Common myeloid progenitor, CD34-positive (primary cell): ENCODE data around the gene NDUFAF4.

Experiments
- CTCF ChIA-PET: fragments of 350-600 bp; sonication (Branson Sonifier 250); formaldehyde crosslinking; loops from one replicate; lab custom pipeline; 2021; ENCODE audit warnings: antibody characterized with exemption; lab: Charles Lee
- POLR2A ChIA-PET: fragments of 350-600 bp; sonication (Branson Sonifier 250); formaldehyde crosslinking; loops from one replicate; lab custom pipeline; 2021; ENCODE audit warnings: antibody characterized with exemption; lab: Charles Lee
- DNase-seq, 3 donors: peaks; one replicate each; pipeline versions ENCODE4 v3.0.0 to v3.0.0-alpha.2; 2013
- H3K27ac ChIP-seq, 2 experiments: 1 replicate in 1 of 2; 2 replicates in 1 of 2; pipeline ENCODE4 v1.7.0; 2013; ENCODE audit warnings: inconsistent platforms in 2 of 2, low read length in 2 of 2, mild to moderate bottlenecking in 2 of 2, low read depth in 1 of 2, moderate library complexity in 1 of 2; ENCODE audit not compliant: severe bottlenecking in 2 of 2, insufficient read depth in 1 of 2, poor library complexity in 1 of 2
- H3K27me3 ChIP-seq, 5 experiments: replicated peaks in 2 of 5; 1 replicate in 3 of 5; 2 replicates in 2 of 5; pipeline versions ENCODE4 v1.6.1 to v1.7.0; 2013; ENCODE audit warnings: low read length in 4 of 5, mild to moderate bottlenecking in 2 of 5, moderate library complexity in 2 of 5, inconsistent platforms in 1 of 5; ENCODE audit not compliant: insufficient read depth in 5 of 5, control insufficient read depth in 4 of 5
- H3K36me3 ChIP-seq, 4 experiments: 1 replicate in 2 of 4; 2 replicates in 2 of 4; pipeline versions ENCODE4 v1.6.1 to v1.7.0; 2013; ENCODE audit warnings: low read length in 3 of 4, control low read depth in 1 of 4, mild to moderate bottlenecking in 1 of 4; ENCODE audit not compliant: control insufficient read depth in 4 of 4, insufficient read depth in 4 of 4
- H3K4me1 ChIP-seq, 4 experiments: 1 replicate in 3 of 4; 2 replicates in 1 of 4; pipeline versions ENCODE4 v1.6.1 to v1.7.1; 2013; ENCODE audit warnings: low read length in 3 of 4, mild to moderate bottlenecking in 3 of 4, control low read depth in 1 of 4, inconsistent platforms in 1 of 4, moderate library complexity in 1 of 4; ENCODE audit not compliant: control insufficient read depth in 4 of 4, insufficient read depth in 4 of 4; ENCODE audit errors: control extremely low read depth in 1 of 4
- H3K4me3 ChIP-seq, 7 experiments: 1 replicate in 4 of 7; 2 replicates in 3 of 7; pipeline versions ENCODE4 v1.5.1 to v1.7.0; 2013; ENCODE audit warnings: mild to moderate bottlenecking in 7 of 7, low read length in 6 of 7, moderate library complexity in 6 of 7, inconsistent platforms in 2 of 7, low read depth in 2 of 7, control low read depth in 1 of 7; ENCODE audit not compliant: insufficient read depth in 4 of 7, control insufficient read depth in 1 of 7; ENCODE audit errors: extremely low read depth in 1 of 7
- H3K9me3 ChIP-seq, 5 experiments: 1 replicate in 4 of 5; 2 replicates in 1 of 5; pipeline versions ENCODE4 v1.6.1 to v1.7.1; 2013; ENCODE audit warnings: low read length in 4 of 5, mild to moderate bottlenecking in 2 of 5, inconsistent platforms in 1 of 5, low read depth in 1 of 5, moderate library complexity in 1 of 5; ENCODE audit not compliant: control insufficient read depth in 4 of 5, insufficient read depth in 2 of 5; ENCODE audit errors: control extremely low read depth in 1 of 5
- whole genome bisulfite sequencing: methylation state at CpG from one replicate; pipeline ENCODE4 v1.1.5; 2013; ENCODE audit not compliant: insufficient coverage; 5-methylcytosine and 5-hydroxymethylcytosine counted together

NDUFAF4 gene

DNA sequence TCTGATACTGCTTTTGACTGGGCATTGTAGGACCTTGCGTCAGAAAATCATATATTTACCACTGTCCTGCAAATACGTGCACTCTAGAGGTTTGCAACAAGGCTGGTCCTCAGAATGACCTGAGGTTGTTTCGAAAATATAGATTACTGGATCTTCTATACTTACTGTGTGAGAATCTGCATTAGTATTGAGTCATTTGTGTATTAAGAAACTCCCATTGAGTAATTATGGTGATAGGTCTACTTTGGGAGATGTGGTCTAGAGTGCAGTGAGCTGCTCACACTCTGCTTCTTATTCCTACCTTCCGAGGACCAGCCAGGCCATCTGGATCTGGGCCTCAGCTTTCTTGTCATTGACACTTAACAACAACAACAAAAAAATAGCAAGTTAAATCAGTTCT is 36.4 kb upstream of the NDUFAF4 start:
- no peak for DNase-seq
- Histone ChIP-seq H3K27me3 (no peaks in the 10 kb centered on the region), H3K4me1 (no peaks in the 10 kb centered on the region), H3K27ac (no peak overlapping the region), H3K4me3 (no peak overlapping the region), H3K36me3 (no peaks in the 10 kb centered on the region), H3K9me3 (no peaks in the 10 kb centered on the region)
- ChIA-PET POLR2A (interaction anchor here (0.6 kb wide), 1 partner anchor 9 kb away, joined by 3 read pairs; no protein-coding TSS in a partner anchor), CTCF (no interaction called here)
- WGBS = 92% methylated on average over 2 of the region's 4 CpGs

DNA sequence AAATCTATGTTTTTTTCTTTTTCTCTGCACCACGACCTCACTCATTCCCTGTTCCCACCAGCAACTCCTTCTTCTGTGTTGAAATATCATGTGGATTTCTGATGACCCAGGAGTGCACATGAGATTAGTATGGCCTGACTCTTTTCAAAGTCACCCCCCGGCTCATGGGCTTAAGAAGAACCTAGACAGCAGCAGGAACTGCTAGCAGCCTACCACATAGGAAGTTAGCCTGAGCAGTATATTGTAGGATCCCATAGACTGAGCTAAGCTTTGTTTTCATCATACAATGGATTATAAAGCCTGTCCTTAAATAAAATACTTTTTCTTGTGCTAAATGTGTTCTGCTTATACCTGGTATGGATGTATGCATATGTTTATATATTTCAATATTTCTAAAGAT is 33.5 kb upstream of the NDUFAF4 start:
- H3K9me3 ChIP-seq = no peaks in the 10 kb centered on the region
- H3K27me3 ChIP-seq = peaks cover 0 to 4% (median 0%) of the 10 kb centered on the region in 5 experiments
- no peak overlapping the region for H3K4me3 ChIP-seq
- no peaks in the 10 kb centered on the region for H3K36me3 ChIP-seq
- POLR2A ChIA-PET = no interaction called here
- DNase-seq = no peak
- CTCF ChIA-PET = interaction anchor here (1.1 kb wide), 1 partner anchor 43 kb away, joined by 3 read pairs; no protein-coding TSS in a partner anchor
- H3K4me1 ChIP-seq = no peaks in the 10 kb centered on the region
- 100% methylated on average over 1 of the region's 2 CpGs for WGBS
- no peak overlapping the region for H3K27ac ChIP-seq

DNA sequence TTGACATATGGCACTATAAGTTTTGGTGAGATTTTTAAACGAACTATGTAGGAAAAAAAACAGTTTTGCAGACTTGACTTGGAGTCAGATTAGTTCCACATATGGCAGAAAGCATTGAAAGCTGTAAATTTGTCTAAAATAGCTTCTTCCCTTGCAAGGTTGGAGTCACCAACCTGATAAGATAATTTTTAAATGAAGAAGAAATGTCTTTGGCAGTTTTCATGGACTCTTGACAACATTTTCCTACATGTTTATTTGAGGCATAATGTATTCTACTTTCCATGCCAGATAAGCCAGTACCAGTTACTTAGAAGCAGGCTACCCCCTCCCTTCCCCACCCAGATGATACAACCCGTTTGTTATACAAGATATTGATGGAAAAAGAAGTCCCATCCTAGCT is 32.0 kb upstream of the NDUFAF4 start:
- H3K4me3 ChIP-seq = no peak overlapping the region
- peaks cover 0 to 4% (median 0%) of the 10 kb centered on the region in 5 experiments for H3K27me3 ChIP-seq
- POLR2A ChIA-PET = no interaction called here
- WGBS = 70% methylated on average over 1 of the region's 2 CpGs
- no peaks in the 10 kb centered on the region for H3K9me3 ChIP-seq
- peaks cover 3 to 9% (median 7%) of the 10 kb centered on the region in 4 experiments for H3K4me1 ChIP-seq
- no peak overlapping the region for H3K27ac ChIP-seq
- no peak for DNase-seq
- H3K36me3 ChIP-seq = no peaks in the 10 kb centered on the region
- CTCF ChIA-PET = interaction anchor here (1.1 to 1.5 kb wide), 2 partner anchors 26 to 31 kb away, joined by 3 read pairs; no protein-coding TSS in a partner anchor

DNA sequence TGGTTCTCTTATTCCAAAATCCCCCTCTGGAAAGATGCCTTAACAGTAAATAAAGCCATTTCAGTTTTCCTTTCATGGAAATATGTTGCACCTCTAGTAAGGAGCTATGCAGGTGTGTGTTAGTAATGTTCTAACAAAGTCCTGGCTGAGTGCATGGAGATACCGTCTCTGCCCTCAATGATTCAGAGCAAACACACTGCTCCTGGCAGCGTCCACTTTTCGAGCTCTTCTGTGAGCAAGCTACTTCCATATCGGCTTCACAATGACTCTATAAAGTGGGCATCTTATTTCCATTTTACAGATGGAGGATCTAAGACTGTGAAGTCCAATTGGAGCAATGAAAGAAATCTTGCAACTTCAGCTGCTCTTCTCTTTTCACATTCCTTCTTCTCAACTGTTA is 30.0 kb upstream of the NDUFAF4 start:
- WGBS = no CpG with 5 or more reads among the region's 4 CpGs
- Histone ChIP-seq H3K9me3 (no peaks in the 10 kb centered on the region), H3K36me3 (no peaks in the 10 kb centered on the region), H3K27me3 (peaks cover 0 to 4% (median 0%) of the 10 kb centered on the region in 5 experiments), H3K4me3 (no peak overlapping the region), H3K4me1 (peaks cover 8 to 18% (median 15%) of the 10 kb centered on the region in 4 experiments), H3K27ac (no peak overlapping the region)
- CTCF ChIA-PET = interaction anchor here (0.8 kb wide), 1 partner anchor 22 kb away, joined by 4 read pairs; no protein-coding TSS in a partner anchor
- DNase-seq = no peak
- POLR2A ChIA-PET = no interaction called here

DNA sequence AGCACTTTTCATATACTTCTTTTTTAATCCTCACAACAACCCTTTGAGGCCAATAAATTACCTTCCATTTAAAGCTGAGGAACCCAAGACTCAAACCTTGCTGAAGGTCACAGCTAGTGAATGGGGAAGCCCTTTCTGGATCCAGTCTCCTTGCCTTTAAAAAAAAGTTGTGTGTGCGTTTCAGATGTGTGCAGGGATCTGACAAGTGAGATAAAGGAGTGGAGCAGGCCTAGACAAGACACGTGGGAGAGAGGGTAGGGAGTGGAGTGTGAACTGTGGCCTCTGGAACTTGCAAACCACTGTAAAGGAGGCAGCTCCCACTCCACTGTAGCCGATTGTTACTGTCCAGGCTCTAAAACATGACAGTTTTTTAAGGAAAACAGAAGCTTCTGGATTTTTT is 28.7 kb upstream of the NDUFAF4 start:
- H3K9me3 ChIP-seq = no peaks in the 10 kb centered on the region
- ChIA-PET POLR2A (no interaction called here), CTCF (interaction anchor here (1.3 to 1.5 kb wide), 2 partner anchors 18 to 28 kb away, joined by 3 to 4 read pairs; partner anchors contain the start of gene NDUFAF4)
- no peak overlapping the region for H3K27ac ChIP-seq
- no peaks in the 10 kb centered on the region for H3K36me3 ChIP-seq
- WGBS = 81% methylated on average over 2 of the region's 3 CpGs
- H3K27me3 ChIP-seq = peaks cover 0 to 4% (median 0%) of the 10 kb centered on the region in 5 experiments
- DNase-seq = no peak
- H3K4me3 ChIP-seq = no peak overlapping the region
- H3K4me1 ChIP-seq = peaks cover 8 to 18% (median 15%) of the 10 kb centered on the region in 4 experiments

DNA sequence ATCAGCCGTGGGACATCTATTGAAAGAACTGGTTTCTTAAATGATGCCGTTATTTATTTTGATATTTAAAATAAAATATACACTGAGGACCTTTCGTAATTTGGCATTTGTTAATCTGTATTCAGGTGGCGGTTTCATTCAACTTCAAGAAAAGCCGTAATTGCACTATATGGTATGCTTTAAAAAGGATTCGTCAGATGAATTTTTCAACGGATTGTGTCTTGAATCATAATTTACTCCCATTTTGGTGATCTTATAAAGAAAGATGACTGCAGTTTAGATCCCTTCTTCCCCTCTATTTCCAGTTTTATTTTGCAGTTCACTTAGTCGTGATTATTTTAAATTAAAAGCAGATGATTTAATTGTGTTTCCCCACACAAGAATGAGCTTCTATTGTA is 27.6 kb upstream of the NDUFAF4 start:
- H3K27ac ChIP-seq = peak overlapping the region in 1 of 2 experiments; percentile 66
- POLR2A ChIA-PET = interaction anchor here (0.6 kb wide), 2 partner anchors 9 to 28 kb away, joined by 3 read pairs; partner anchors contain the start of gene NDUFAF4

DNA sequence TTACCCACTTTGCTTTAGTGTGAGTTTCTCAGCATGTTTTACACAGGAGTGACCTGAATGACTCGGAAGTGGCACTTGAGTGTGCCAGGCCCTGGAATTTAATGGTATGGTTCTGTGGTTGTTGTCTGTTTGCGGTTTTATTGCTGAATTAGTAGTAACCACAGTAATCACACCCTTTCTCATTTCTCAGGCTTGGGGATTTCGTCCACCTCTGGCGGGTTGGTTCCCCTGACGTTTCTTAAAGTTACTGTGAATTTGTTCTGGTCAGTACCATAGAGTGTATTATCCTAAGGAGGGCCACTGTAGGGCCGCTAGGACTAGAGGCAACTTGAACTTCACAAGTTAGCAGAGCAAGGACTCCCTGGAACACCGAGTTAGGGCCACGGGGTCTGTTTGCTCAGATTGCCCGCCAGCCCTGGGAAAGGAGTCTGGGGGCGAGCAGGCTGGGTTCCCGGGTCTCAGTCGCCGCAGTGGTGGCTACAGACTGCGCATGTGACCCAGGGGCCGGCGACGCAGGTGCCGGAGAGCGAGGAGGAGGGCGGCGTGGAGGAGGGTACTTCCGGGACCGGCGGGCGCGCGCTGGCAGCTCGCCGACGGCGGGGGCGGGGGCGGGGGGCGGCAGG is 26.3 kb upstream of the NDUFAF4 start:
- 5% methylated on average over 5 of the region's 34 CpGs for WGBS
- Histone ChIP-seq H3K36me3 (no peaks in the 10 kb centered on the region), H3K4me1 (peaks cover 8 to 18% (median 15%) of the 10 kb centered on the region in 4 experiments), H3K27me3 (peaks cover 0 to 7% (median 0%) of the 10 kb centered on the region in 5 experiments), H3K4me3 (peak overlapping the region; percentile 38 to 86 (median 71)), H3K9me3 (no peaks in the 10 kb centered on the region), H3K27ac (peak overlapping the region in 1 of 2 experiments; percentile 50)
- DNase-seq = peak in 2 of 3 donors; percentile 48 to 67
- CTCF ChIA-PET = interaction anchor here (1.0 to 1.3 kb wide), 2 partner anchors 25 to 134 kb away, joined by 3 to 6 read pairs; no protein-coding TSS in a partner anchor
- POLR2A ChIA-PET = no interaction called here

More for the DNA sequence above, 27.6 kb upstream of the NDUFAF4 start:
- H3K9me3 ChIP-seq = no peaks in the 10 kb centered on the region
- CTCF ChIA-PET = interaction anchor here (1.3 to 1.5 kb wide), 2 partner anchors 26 to 27 kb away, joined by 4 to 6 read pairs; partner anchors contain the start of gene NDUFAF4
- peak overlapping the region; percentile 75 to 92 (median 85) for H3K4me3 ChIP-seq
- H3K4me1 ChIP-seq = peaks cover 8 to 18% (median 15%) of the 10 kb centered on the region in 4 experiments
- 46% methylated on average over 5 of the region's 8 CpGs for WGBS
- DNase-seq = no peak
- H3K27me3 ChIP-seq = peaks cover 0 to 4% (median 0%) of the 10 kb centered on the region in 5 experiments
- no peaks in the 10 kb centered on the region for H3K36me3 ChIP-seq
